Fibroblast of gingiva (primary cell): ENCODE results near the gene ADGRL3.
"Not testable (repeated sequence)": the region's sequence is repeated elsewhere in the genome, so short reads cannot be mapped to it uniquely, and the experiment has no call there.

ENCODE experiments used
- DNase-seq: peaks from one replicate; pipeline ENCODE4 v3.0.0-alpha.2; 2011; ENCODE audit warnings: low read depth

The ADGRL3 gene

DNA sequence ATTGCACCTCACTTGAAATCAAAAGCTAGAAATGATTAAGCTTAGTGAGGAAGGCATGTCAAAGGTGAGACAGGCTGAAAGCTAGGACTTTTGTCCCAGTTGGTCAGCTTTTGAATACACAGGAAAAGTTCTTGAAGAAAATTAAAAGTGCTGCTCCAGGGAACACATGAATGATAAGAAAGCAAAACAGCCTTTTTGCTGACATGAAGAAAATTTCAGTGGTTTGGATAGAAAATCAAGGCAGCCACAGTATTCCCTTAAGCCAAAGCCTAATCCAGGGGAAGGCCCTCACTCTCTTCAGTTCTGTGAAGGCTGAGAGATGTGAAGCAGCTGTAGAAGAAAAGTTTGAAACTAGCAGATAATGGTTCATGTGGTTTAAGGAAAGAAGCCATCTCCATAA lies 150.8 kb downstream of the ADGRL3 start:
- no peak for DNase-seq

DNA sequence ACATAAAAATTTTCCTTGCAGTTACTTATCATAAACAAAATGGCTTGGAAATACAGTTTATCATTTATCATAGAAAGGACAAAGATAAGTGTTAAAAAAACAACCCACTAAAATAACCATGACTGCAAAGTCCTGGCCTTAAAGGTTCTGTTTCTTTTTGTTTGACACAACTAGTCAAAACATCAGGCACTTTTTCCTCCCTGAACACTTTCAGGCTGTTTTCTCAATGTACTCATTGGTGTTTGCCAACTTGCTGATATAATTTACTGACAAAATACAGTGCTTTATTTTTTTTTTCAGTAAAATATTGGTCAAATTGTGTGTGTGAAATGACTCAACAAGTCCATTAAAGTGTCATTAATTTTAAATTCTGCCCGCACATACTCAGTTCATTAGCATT lies 156.6 kb downstream of the ADGRL3 start:
- no peak for DNase-seq

GRCh38 chr4:61359301-61359700 lies 159.2 kb downstream of the ADGRL3 start:
- no peak for DNase-seq

DNA sequence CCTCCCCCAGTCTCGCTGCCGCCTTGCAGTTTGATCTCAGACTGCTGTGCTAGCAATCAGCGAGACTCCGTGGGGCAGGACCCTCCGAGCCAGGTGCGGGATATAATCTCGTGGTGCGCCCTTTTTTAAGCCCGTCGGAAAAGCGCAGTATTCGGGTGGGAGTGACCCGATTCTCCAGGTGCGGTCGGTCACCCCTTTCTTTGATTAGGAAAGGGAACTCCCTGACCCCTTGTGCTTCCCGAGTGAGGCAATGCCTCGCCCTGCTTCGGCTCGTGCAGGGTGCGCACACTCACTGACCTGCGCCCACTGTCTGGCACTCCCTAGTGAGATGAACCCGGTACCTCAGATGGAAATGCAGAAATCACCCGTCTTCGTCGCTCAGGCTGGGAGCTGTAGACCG lies 172.7 kb downstream of the ADGRL3 start:
- DNase-seq, result not testable (repeated sequence)

DNA sequence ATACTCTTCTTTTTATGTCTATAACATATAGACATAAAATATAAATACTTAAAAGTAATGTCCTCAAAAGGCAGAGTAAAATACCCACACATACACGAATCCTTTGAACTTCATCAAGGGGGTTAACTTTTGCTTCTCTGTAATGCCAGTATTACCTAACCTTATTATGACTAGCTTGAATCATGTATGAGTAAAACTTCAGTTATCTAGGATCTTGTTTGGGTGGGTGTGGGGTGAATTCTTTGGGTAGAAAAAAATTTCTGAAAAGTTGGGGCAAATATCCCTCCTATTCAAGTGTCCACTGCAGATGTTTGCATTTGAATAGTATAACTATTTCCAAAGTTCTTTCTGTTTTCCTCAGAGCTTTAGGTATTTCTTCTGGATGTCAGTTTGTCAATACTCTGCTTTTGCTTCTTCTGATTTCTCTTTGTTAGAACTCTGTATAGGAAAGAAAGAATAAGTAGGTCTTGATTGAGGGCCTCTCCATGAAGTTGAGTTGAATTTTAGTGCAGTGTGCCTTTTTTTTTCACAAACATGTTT lies 173.8 kb downstream of the ADGRL3 start:
- no peak for DNase-seq

DNA sequence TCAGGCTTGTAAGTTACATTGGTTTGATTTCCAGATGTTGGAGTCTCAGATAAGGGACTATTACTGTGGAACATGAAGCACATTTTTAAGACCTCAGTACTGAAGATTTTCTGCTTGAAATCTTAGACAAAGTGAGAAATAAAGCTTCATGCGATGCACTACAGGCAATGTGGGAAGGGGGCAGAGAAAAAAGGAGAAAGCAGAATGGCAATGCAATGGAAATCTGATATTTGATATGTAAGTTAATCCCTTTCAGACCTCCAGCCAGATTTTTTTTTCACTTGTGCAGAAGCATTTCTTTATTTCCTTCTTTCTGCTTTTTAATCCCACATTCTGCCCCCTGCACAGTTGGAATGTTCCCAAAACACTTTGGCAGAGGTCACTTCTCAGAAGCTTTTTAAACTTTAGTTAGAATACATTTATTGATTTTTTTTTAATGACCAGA lies 174.3 kb downstream of the ADGRL3 start:
- DNase-seq, result peak; percentile 2

GRCh38 chr4:61375301-61375700 lies 175.2 kb downstream of the ADGRL3 start:
- no peak for DNase-seq

DNA sequence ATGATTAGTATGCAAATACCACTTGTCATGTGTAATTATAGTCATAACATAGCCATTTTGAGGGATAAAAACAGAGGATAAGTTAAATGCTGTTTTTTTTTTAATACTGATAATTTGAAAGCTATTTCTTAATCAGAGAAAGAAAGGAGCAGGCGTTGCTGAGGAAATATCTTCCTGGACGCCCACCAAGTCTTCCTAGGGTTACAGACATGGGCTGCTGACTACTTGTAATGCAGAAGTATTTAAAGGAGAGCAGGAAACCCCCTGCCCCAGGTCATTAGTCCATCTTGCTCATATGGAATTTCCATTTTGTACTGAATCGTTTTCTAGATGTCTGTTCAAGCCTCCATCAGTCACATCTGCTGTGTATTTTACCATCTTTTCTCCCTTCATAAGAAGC lies 176.2 kb downstream of the ADGRL3 start:
- no peak for DNase-seq

- DNase-seq, result no peak
Observed at GRCh38 chr4:61379406-61379805, 179.3 kb downstream of the ADGRL3 start.

DNA sequence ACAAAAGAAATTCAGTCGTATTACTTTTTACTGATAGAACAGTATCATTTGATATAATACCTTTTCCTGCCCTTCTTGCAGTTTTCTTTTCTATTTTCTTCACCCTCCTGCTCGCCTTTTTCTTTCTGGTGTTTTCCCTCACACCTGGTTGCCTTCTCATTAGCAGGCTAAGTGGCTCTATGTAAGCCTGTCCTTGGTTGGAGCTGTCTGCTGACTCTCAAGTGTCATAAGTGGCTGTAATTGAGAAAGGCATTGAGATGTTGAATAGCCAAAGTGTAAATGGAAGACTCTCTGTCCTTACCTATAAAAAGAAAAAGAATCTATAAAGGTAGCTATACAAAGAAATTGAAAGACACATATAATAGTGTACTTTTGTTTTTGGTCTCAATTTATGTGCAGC lies 180.7 kb downstream of the ADGRL3 start:
- DNase-seq, result no peak

GRCh38 chr4:61385256-61385655 lies 185.1 kb downstream of the ADGRL3 start:
- no peak for DNase-seq

- not testable (repeated sequence) for DNase-seq
Observed at GRCh38 chr4:61387372-61387771, 187.2 kb downstream of the ADGRL3 start.

DNA sequence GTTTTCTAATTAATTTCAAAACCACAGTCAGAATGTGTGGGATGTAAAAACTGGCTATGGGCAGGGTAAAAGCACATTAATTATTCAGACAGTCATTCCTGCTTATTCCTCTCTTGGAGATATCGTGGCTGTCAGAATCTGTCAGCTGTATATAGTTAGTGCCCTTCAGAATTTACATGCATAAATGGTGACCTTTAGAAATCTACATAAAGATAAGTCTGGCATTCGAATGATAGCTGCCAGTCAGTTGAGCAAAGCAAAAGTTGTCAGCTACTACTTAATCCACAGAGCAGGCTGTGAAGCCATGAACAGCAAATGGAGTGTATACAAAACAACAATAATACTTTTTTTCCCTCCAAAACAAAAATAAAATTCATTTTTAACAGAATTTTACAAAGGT lies 189.5 kb downstream of the ADGRL3 start:
- DNase-seq, result no peak

GRCh38 chr4:61395754-61396153 lies 195.6 kb downstream of the ADGRL3 start:
- DNase-seq, result no peak

- DNase-seq, result no peak
Observed at GRCh38 chr4:61397174-61397573, 197.0 kb downstream of the ADGRL3 start.

DNA sequence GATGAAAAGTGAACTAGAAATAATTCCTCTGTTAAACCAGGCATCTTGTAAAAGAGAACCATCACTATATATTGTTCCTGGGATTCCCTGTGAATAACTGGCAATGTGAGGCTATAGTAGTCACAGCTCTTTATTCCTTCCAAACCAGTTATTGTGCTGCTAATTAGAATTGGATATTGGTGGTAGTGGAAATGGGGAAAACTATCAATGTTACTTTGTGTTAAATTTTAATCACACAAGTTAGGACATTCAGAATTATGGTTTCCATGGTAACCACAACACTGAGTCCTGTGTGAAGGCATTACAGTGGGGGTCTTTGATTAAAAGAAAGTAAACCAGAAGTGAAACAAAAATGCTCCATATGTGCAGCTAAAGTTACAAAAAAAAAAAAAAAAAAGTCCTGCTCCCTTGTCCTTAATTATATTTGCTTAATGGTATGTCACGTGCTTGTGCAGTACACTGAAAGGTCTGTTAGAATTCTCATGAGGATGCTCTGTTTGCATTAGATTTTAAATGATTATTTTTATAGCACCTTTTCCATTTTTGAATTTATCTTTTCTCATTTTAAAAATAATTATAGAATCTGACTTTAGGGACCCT lies 200.4 kb downstream of the ADGRL3 start:
- DNase-seq, result no peak

- no peak for DNase-seq
Observed at GRCh38 chr4:61401771-61402170, 201.6 kb downstream of the ADGRL3 start.

DNA sequence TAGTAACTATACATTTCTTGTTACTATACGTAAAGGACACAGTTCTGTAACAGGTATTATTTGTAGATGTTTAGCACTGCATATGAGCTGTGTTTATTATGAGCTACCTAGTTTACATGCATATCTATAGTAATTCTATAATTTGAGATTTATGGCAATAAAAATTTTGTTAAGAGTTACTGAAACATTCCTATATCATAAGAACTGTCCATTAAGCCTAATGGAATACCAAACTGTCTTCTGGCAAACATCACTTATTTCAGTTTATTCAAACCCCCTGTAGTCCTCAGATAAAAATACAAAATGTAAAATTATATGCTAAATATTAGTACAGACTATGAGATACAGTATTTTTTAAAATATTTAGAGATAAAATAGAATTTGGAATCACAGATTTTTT lies 205.2 kb downstream of the ADGRL3 start:
- no peak for DNase-seq

DNA sequence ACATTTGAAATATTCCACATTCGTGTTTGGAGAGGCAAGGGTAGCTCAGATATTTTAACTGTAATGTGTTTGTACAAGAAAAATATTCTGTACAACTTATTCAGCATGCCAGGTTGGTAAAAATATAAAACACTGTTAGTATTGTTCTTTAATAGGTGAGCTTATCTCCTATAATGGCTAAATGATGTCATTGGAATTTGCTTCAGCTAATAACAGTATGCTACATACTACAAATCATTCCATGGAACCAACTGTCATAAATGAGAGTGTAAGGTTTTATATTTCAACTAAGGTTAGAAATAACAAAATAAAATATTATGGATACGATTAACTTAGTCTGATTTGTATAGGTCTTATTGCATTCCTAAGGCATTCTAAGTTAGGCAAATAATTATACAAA lies 206.6 kb downstream of the ADGRL3 start:
- DNase-seq, result no peak

DNA sequence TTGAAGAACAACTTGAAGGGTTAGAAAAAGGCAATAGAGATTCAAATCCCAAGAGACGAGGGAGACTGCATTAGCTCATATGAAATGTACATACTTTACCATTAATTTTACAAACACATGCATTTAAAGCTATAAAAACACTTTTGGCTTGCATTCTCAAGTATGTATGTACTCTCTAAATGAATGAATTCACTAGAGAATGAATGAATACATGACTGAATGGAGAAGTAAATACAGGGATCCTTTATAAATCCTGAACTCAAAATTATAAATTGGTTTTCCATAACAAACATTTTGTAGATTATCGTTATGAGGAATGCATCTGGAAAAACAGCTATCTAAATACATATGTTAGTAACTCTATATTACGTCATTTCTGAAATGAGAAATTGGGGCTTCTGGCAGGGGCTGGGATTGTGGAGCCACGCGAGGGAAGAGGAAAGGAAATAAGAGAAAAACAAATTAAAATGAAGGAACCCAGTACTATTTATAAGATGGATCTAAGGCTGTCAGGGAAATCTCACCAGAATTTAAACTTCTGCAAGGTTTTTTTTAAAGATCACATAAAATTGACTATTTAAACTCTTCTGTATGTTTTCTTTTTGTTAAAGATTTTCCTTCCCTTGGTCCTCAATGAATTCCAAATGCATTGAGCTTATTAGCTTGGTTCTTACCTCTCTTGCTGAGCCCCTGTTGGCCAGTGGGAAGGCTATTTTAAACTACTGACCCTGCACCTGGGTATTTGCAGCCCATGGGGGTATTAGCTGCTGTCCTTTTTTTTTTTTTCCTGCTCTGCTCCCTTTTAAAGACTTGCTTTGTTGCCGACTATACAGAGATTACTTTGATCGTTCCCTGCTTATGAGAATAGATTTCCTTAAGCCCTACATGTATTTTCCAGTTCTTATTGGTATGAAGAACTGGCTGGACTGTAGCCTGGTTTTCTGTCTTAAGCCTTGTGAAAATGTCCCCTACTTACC lies 207.8 kb downstream of the ADGRL3 start:
- DNase-seq, result no peak

GRCh38 chr4:61408861-61409260 lies 208.7 kb downstream of the ADGRL3 start:
- no peak for DNase-seq

DNA sequence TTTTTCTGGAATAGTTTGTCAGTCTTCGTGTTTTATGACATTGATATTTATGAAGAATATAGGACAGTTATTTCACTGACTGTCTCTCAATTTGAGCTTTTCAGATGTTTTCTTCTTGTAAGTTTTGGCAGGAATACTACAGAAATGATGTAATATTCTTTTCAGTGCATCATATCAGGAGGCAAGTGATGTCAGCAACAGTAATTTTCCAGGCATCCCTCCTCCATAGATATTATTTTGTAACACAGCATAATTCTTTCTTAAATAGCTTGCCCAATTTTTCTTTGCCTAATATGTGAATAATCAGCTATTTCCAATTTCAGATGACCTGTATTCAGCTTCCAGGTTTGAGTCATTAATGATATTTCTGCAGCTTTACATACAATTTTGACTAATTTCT lies 211.1 kb downstream of the ADGRL3 start:
- no peak for DNase-seq

- DNase-seq, result no peak
Observed at GRCh38 chr4:61425315-61425714, 225.2 kb downstream of the ADGRL3 start.
